Right renal pelvis (tissue), 4 donors: Measurements from ENCODE around the gene ATXN1. TPM values are rescaled to one million over a fixed set of nuclear protein-coding genes. Genes with fewer than 3 reads are reported as not detected.

Experiments
- DNase-seq, 4 donors: peaks; one replicate each; pipeline ENCODE4 v3.0.0-alpha.2; 2013; ENCODE audit warnings: low read depth in 4 of 4, low spot score in 3 of 4, missing footprints in 1 of 4
- polyA plus RNA-seq, 4 donors: library from polyadenylated mRNA; unstranded; fragments of 120-200 nt; gene quantifications; one replicate each; pipeline ENCODE4 v1.2.1, GENCODE V29; 2013; ENCODE audit not compliant: insufficient read length in 4 of 4

The ATXN1 gene
- polyA plus RNA-seq, 4 donors = 17.2 to 22.0 (median 20.8) TPM

DNA sequence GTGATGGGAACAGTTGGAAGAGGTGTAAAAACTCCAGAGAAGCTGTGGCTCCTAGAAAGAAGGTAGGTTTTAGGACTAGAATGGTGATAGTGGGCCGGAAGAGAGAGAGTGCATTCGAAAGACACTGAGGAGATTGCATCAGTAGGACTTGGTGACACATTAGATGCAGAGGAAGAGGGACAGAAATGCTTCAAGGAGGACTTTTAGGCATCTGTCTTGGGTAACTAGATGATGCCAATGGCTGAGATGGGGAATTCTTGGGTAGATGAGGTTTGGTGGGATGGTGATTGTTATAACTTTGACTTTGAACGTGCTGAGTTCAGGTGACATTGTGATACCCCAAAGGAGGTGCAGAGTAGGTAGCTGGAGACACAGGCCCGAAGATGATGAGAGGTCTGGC, 326.4 kb downstream of the ATXN1 start:
- DNase-seq = no peak

DNA sequence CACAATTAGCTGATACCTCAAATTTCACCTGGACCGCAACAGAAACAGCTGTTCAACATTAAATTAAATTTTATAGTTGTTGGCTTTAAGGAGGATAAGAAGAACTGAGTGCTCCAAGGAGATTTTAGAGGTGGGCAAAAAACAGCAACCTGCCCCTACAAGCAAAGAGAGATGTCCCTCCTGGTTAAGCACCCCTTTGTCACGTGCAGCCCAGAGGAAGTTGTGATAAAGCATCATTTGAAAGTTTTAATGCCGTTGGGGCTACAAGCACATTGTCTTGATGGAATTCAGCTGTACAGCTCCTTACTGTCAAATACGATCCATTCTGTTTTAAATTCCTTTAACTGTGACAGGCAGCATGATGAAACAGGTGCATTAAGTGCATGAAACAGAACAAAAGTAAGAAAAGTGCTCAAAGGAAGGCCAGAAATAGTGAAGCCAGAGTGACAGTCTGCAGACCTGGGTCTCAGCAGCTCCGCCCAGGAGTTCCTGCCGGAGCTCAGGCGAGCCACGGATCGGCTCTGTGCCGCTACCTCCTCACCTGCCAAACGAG, 327.8 kb downstream of the ATXN1 start:
- no peak for DNase-seq

DNA sequence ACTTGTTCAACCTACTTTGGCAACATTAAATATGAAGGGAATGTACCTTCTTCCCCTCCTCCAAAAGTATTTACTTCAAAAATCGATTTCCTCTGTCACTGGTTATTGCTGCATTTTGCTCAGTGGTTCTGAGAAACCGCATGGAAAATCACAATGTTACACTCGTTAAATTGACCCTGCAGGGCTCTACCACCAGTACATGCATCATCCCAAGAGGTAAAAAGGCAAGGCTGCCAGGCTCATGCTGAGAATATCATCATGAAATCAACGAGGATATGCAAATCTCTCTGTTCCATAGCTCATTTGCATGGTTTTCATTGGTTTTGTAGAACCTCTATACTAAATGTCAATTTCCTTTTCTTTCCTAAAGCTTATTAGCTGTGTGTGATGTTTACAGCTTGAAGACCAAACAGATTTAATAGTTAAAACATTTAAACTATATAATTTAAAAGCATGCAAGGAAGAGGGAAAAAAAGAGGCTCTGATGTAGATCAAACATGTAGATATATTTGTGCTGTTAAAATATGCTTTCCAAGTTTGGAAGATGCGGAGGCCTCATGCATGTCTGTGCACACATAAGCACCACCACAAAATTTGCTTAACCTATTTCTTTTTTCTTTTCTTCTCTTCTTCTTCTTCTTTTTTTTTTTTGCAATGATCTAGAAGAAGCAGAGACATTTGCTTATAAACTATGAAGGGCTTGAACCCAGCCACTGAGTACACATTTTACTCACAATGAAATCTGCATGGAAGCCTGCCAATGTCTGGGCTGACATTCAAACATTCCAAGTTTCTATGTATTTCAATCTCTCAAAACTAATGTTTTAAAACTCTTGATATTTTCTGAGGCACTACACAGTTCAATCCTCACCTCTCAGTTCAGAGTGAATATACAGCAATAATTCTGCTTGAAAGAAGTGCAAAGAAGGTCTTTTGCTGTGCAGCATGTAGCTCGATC, 328.9 kb downstream of the ATXN1 start:
- DNase-seq = no peak

DNA sequence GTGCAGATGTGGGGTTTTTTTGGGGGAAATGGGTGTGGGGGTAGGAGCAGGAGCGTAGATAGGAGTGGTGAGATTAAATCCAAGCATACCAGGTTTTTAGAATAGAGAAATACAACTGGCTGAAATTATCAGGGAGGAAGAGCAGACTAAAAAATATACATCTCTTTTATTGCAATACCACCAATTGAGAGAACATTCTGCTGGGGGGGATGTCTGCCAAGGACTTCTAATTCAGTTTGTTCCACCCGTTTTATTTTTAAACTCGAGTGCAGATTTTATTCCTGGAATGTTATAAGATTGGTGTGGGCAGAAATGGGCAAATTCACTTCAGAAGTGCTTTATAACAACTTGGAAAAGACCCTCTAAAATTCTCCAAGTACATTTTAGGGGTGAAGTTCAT, 330.2 kb downstream of the ATXN1 start:
- no peak for DNase-seq

DNA sequence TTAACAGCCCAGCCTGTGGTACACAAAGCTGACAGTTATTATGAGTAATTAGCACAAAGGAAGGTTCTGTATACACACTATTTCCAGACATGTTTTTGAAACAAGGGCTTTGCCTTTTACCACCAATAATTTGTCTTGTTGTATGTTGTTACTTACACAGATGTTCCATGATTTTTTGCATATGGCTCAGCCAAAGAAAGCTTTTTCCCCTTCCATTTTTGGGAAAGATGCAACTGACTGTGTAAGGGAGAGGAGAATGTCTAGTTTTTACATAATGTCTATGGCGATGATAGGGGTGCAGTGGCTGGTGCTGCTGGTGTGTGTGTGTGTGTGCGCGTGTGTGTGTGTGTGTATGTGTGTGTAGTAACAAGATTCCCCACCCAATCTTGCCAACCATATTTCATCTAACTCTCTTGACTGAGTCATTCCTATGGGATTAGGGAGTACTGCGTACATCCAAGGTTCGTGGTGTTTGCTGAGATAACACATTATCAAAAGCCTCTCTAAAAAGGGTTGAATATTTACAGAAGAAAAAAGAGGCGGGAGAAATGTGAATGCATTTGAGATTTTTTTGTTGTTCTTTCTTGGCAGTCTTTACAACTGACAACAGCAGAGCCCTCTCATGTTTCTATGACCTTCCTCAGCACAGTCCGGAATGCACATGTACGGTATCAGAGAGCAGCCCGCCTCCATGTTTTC, 330.7 kb downstream of the ATXN1 start:
- no peak for DNase-seq

DNA sequence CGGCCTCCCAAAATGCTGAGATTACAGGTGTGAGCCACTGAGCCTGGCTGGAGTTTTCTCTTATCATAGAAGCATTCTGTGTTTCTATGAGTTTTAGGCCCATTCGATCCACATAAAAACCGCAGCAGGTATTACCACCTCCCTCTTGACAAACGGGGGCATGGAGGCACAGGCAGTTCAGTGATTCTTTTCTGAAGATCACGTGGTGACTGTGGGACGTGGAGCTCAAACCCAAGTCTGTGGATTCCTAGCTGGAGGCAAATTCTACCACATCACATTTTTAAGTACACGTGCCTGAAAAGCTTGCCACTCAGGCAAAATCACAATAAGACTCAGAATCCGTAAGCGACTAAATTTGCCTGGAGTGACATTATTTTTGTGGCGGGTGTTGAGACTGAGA, 331.6 kb downstream of the ATXN1 start:
- DNase-seq = no peak

DNA sequence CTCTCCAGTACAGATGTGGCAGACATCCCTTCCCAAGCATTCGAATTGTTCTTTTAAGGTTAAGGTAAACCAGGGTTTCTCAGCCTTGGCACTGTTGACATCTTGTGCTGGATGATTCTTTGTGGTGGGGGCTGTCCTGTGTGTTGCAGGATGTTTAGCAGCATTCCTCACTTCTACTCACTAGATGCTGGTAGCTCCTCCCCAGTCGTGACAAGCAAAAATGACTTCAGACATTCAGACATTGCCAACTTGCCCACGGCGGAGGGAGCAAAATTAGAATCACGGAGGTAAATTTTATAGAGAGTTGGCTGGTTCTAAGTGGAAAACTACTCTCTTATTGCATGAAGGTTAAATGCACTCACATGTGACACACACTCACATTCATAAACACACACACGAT, 334.1 kb downstream of the ATXN1 start:
- no peak for DNase-seq

DNA sequence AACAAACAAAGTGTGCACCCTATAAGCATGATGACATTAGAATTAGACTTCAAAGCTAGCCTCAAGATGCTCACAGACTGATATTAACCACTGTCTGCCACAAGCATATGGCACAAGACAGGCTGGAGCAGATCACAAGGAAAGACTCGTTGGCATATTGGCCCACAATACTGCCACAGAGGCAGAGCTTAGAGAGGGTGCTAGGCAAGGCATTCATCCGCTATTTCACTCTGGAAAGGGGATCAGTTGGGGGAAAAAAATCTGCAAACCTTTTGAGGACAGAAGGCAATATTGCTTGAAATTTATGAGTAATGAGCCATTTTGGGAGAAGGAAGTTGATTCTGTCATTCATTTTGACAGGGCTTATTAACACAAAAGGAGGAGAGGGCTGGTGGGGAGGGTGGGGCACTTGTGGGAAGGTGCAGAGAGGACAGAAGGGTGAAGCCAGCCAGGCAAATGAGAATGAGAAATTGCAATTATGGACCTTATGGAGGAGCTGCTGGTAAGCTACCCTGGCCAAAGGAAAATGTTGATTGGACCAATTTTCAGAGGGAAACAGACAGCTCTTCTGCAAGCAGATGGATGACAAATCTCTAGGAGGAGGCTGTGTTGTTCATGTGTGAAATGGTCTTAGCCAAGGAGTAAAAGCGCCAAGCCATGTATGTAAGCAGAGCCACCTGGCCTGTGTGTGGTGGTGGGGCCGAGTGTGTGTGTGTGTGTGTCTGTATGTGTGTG, 335.2 kb downstream of the ATXN1 start:
- DNase-seq = no peak

DNA sequence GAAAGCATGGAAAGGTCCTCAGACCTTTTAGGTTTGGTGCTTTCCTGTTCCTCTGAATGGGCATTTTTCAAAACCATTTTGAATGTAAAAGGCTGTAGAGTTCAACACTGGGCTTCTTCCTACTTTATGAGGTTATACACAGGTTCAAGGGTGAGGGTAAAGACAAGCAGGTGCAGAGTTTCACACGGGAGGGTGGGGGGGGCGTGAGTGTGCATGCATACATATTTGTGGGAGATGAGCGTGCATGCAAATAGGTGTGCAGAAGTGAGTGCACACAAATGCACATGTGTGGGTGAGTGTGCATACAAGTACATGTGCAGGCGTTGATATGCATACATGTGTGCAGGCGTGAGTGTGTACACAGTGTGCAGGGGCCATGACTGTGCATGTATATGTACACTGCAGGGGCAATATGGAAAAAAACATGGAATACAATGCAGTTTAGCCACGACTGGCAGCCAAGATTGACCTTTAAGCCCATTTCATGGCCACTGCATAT, 339.7 kb downstream of the ATXN1 start:
- no peak for DNase-seq

DNA sequence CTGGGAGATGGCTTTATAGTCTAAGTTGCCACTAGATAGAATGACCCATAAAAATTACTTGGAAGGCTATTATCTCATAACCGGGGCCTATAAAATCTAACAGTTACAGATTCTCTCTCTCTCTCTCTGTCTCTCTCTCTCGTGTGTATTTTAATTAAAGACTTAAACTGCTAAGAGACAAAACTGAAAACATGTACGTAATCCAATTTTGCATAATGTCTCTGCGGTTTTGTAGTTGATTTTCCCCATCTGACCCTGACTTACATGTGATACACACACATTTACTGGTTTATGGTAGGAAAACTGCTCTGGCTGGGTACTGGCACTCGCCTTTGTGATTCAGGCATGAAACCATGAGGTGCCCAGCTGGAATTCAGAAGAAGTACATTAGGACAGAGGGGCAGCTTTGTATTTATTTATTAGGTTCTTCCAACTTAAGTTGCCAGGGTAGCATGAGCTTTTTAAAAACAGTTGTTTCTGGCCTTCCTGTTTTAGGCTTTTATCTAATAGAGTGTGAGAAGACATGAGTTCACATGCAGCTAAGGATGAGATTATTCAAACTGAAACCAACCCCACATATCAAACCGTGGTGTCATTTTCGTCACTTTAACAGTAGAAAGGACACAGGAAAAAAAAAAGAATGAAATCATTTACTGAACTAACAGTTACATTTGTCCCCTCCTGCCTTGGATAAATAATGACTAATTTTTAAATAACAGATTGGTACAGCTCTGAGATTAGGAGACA, 340.4 kb downstream of the ATXN1 start:
- DNase-seq = no peak

DNA sequence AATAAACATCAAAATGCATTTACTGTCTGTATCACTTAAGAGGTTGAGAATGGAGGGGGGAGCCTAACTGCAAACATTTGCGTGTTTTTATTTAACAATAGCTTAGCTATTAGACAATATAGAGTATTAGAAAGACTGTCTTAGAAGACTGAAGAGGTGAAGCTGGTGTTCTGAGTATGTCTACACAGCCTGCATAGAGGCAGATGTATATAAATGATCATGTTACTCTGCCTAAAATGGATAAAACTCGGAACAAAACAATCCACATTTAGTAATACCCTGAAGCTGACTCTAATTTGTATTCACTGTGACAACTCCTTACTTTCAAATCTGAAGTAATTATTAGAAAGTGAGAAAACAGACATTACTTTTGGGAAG, 340.9 kb downstream of the ATXN1 start:
- no peak for DNase-seq

DNA sequence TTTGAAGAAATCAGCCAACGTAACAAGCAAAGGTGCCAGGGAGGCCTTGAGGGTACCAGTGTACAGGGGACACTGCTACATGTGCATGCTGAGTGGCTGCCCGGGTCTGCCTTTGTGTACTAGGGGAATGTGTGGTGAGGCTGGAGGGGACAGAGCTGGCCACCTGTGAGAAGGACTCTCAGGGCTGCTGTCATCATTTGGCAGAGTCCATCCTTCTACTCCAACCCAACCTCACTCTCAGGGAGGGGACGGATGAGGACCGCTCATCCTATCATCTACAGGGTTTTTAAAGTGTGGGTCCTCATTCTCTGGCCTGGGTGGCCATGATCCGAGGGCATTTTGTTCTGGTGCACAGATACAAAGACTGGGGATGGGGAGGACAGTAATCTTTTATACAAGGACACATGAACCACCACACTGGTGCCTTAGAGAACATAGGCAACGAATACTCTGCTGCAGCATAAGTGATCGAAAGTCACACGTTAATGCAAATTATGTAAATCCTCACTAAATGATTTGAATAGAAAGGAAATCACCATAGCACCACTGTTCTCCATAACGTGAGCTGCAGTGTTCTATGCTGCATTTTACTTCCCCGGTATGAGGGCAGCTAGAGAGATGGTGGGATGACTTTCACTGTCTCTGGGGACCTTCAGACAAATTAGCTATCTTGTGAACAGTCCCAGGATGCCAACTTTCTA, 341.5 kb downstream of the ATXN1 start:
- no peak for DNase-seq

DNA sequence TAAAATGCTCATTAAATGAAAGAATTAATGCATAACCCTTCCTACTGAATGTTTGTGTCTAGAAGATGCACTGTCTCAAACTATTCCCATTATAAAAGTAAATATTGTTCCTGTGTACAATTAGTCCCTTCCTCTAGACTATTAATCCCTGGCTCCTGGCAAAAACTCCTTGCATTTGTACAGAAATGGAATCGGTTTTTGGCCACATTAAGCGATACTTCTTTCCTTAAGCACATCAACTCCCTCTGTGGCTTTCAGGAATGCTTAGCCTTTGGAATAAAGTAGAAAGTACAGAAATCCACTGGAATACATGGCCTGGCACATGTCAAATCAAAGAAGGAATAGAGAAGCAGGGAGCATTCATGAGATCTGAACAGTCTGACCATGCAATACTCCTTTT, 343.1 kb downstream of the ATXN1 start:
- DNase-seq = no peak

DNA sequence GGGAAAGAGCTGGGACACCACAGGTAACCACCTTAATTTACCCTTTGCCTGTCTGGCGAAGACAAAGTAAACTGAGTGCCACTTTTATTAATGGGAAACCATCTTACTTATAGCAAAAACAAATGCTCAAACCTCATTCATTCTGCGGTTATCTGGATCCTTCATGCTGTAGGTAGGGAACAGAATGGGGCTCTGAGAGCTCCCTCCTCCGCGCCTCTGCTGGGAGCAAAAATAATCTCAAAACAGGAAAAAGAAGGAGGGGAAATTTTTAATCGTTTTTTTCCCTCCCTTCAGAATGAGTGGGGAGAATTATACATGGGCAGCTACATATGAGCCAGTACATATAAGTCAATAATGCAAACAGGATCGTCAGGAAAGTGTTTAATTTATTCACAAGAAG, 345.6 kb downstream of the ATXN1 start:
- no peak for DNase-seq

DNA sequence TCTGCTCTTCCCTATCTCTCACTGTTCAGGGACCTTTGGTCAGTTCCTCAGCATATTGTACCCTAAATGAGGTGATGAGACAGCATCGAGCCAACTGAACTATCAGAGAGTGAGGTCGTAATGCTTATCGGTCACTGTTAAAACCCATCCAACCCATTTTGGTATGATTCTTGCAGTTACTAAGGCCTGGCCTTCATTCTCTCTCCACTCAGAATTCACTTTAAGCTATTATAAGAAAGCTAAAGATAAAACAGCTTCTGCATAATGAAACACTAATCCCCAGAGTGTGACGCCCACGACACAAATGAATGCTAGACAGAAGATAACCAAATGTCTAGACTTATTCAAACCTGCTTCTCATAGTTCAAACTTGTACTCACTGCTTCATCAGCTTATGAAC, 347.1 kb downstream of the ATXN1 start:
- no peak for DNase-seq

DNA sequence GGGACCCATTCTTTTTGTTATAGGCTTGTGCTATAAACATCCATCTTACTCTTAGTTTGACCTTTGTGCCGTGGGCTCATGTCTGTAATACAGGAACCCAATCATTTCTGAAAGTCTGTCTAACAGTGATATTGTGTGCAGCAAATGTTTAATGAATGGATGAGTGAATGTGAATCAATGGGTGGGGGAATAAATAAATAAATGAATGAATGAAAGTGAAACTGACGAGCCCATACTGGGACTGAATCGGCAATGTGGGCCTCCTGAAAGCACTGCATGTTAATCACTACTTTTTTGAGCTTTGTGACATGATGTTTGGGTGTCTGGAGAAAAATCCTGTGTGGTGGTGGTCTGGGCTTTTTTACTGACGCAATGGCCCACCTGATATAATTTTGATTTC, 347.9 kb downstream of the ATXN1 start:
- no peak for DNase-seq

DNA sequence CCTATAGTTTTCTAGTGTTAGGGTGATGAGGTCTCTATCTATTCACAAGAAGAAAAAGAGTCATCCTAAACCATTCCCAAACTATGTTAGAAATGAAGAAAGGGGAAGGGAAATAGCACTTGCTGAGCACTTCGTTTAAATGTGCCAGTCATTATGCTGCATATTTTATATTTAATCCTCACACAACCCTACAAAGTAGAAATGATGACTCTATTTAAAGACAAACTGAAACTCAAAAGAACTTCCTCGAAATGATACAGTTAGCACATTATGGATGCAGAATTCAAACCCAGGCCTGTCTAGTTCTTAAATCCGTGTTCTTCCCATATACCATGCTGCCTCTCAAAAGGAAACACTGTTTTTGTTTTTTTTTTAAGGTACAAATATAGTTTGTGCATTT, 348.3 kb downstream of the ATXN1 start:
- DNase-seq = no peak

DNA sequence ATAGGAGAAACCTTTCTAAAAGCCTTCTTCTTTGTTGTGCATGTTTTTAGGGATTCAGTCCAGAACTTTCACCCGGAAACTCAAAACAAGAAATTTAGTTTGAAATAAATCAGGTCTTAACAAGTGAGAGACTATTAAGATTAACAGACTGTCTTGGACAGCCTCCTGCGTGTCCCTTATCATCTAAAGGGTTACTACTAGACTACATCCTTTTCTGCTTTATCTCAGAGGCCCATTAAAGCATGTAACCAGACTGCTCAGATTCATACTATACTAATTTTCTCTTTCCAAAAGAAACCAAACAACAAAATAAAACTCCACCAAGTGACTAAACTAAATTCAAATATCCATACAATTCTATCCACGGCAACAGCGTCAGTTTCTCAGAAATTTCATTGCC, 349.1 kb downstream of the ATXN1 start:
- DNase-seq = no peak
